Measurements from ENCODE around the gene OR14A16. TPM values are rescaled to one million over a fixed set of nuclear protein-coding genes. Genes with fewer than 3 reads are reported as not detected.
A peak's percentile ranks its signal among the peaks of the same experiment; 100 is the strongest.

OR14A16 gene
- total RNA-seq, 1 experiment from 2014 or later: 0.15 TPM

GRCh38 chr1:247857069-247857984, 33.4 kb upstream of the OR14A16 start, which contains the start of gene TRIM58:
Gene TRIM58, plus strand, starts transcription at chr1:247857187. Its CDS starts 60 bp downstream, at chr1:247857247.
- no peak within 1 kb of the TSS for H4K8ac ChIP-seq (replicated peaks; ENCODE audit: insufficient read length, low read depth, low read length)
- DNase-seq: no peak
- peaks cover 2% of the 10 kb centered on the region; the same call in 1 of the 2 replicates for H3K79me2 ChIP-seq (ENCODE audit: insufficient read depth, low read length)
- peak within 1 kb of the TSS; percentile 49 for H3K14ac ChIP-seq (ENCODE audit: insufficient read depth, low read length)
- H2BK12ac ChIP-seq (ENCODE audit: insufficient read length, low read depth, low read length): no peak within 1 kb of the TSS
- no peaks in the 10 kb centered on the region for H4K20me1 ChIP-seq (ENCODE audit: control insufficient read depth, insufficient read depth, insufficient read length)
- no peak within 1 kb of the TSS for H3K27ac ChIP-seq (ENCODE audit: insufficient read length, low read depth, low read length)
- Mint-ChIP-seq H3K36me3 (ENCODE audit: insufficient read depth in 1 of 3, low read depth in 3 of 3) (no peaks in the 10 kb centered on the region), H3K9me3 (peaks cover 50 to 65% of the 10 kb centered on the region in 2 experiments), H3K4me3 (peak within 1 kb of the TSS; percentile 67 to 84), H3K4me1 (peaks cover 0 to 10% of the 10 kb centered on the region in 2 experiments; a peak in 3 of 4 replicates), H3K27me3 (ENCODE audit: low read depth) (peaks cover 10% of the 10 kb centered on the region), H3K27ac (no peak within 1 kb of the TSS)
- H3K18ac ChIP-seq (ENCODE audit: insufficient read length, low read depth, low read length): peak within 1 kb of the TSS; percentile 74
- peaks cover 2% of the 10 kb centered on the region; the same call in 1 of the 2 replicates for H3K27me3 ChIP-seq (ENCODE audit: insufficient read depth, low read length)
- H4K5ac ChIP-seq (ENCODE audit: insufficient read length, low read depth, low read length): no peak within 1 kb of the TSS
- no peak within 1 kb of the TSS for H2BK120ac ChIP-seq (ENCODE audit: low read depth, low read length, poor library complexity, severe bottlenecking)
- no peak within 1 kb of the TSS for H2BK15ac ChIP-seq (ENCODE audit: low read depth, low read length)
- H3K79me1 ChIP-seq (ENCODE audit: insufficient read depth, low read depth, low read length, poor library complexity, severe bottlenecking): no peaks in the 10 kb centered on the region
- H3T11ph ChIP-seq (ENCODE audit: low read length): no peak within 1 kb of the TSS
- H3K4ac ChIP-seq (ENCODE audit: low read depth, low read length): no peak within 1 kb of the TSS
- H3K9me3 ChIP-seq (ENCODE audit: control insufficient read depth, low read depth, low read length): peaks cover 13% of the 10 kb centered on the region
- no peak within 1 kb of the TSS for H2BK20ac ChIP-seq (ENCODE audit: low read depth, low read length, poor library complexity, severe bottlenecking)
- no peaks in the 10 kb centered on the region for H3K23me2 ChIP-seq (ENCODE audit: insufficient read length, low read depth, low read length, poor library complexity, severe bottlenecking)
- H3K4me1 ChIP-seq (ENCODE audit: insufficient read depth, low read length): no peaks in the 10 kb centered on the region
- TF ChIP-seq, protein P1, sequence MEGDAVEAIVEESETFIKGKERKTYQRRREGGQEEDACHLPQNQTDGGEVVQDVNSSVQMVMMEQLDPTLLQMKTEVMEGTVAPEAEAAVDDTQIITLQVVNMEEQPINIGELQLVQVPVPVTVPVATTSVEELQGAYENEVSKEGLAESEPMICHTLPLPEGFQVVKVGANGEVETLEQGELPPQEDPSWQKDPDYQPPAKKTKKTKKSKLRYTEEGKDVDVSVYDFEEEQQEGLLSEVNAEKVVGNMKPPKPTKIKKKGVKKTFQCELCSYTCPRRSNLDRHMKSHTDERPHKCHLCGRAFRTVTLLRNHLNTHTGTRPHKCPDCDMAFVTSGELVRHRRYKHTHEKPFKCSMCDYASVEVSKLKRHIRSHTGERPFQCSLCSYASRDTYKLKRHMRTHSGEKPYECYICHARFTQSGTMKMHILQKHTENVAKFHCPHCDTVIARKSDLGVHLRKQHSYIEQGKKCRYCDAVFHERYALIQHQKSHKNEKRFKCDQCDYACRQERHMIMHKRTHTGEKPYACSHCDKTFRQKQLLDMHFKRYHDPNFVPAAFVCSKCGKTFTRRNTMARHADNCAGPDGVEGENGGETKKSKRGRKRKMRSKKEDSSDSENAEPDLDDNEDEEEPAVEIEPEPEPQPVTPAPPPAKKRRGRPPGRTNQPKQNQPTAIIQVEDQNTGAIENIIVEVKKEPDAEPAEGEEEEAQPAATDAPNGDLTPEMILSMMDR (conservative IDR thresholded peaks at IDR 0.05): peak; percentile 51; the same call in 2 of the 3 replicates
- no peak within 1 kb of the TSS for H4K91ac ChIP-seq (ENCODE audit: insufficient read length, low read depth, low read length)
- no peak within 1 kb of the TSS for H2AFZ ChIP-seq (ENCODE audit: low read length)
- H2AK5ac ChIP-seq (ENCODE audit: insufficient read length, low read length): no peak within 1 kb of the TSS
- no peak within 1 kb of the TSS for H3K56ac ChIP-seq (ENCODE audit: insufficient read length, low read depth, low read length)
- no peak within 1 kb of the TSS for H2BK5ac ChIP-seq (ENCODE audit: insufficient read length, low read length)
- no CpG with 5 or more reads among the region's 109 CpGs for WGBS (ENCODE audit: extremely low coverage, insufficient read length, low lambda C conversion rate)
- peak within 1 kb of the TSS; percentile 11 for H3K4me2 ChIP-seq (ENCODE audit: insufficient read depth, insufficient read length, low read length)
- no peak within 1 kb of the TSS for H3K23ac ChIP-seq (ENCODE audit: insufficient read length, low read depth, low read length)
- H3K9ac ChIP-seq (ENCODE audit: extremely low read depth, insufficient read length, low read length): no peak within 1 kb of the TSS

Data from H9 (cell line).